DOHH2 (cell line): ENCODE data around the gene SRBD1.
A peak's percentile ranks its signal among the peaks of the same experiment; 100 is the strongest.

Source experiments
- H3F3A ChIP-seq: fragments of 200-600 bp; sonication (generic), shearing (Covaris generic); 2 replicates; pipeline ENCODE4 v1.6.0; 2016; ENCODE audit warnings: antibody characterized with exemption, mild to moderate bottlenecking; ENCODE audit not compliant: control insufficient read depth, insufficient read depth
- H3K27ac ChIP-seq: fragments of 200-600 bp; sonication (generic); 2 replicates; pipeline ENCODE4 v1.5.1; 2014; ENCODE audit warnings: low read depth, mild to moderate bottlenecking, low read length, moderate library complexity
- H3K27me3 ChIP-seq: fragments of 200-600 bp; sonication (generic); 2 replicates; pipeline ENCODE4 v1.6.1; 2014; ENCODE audit warnings: mild to moderate bottlenecking, low read length, mixed read lengths; ENCODE audit not compliant: control insufficient read depth
- H3K36me3 ChIP-seq: fragments of 200-600 bp; sonication (generic); 2 replicates; pipeline ENCODE4 v1.6.1; 2014; ENCODE audit warnings: mild to moderate bottlenecking, low read length, moderate library complexity, mixed read lengths; ENCODE audit not compliant: control insufficient read depth
- H3K4me1 ChIP-seq: fragments of 200-600 bp; sonication (generic); 2 replicates; pipeline ENCODE4 v1.6.1; 2014; ENCODE audit warnings: mild to moderate bottlenecking, low read length, mixed read lengths; ENCODE audit not compliant: control insufficient read depth
- H3K4me2 ChIP-seq: fragments of 200-600 bp; sonication (generic); 2 replicates; pipeline ENCODE4 v1.6.0; 2014; ENCODE audit warnings: mild to moderate bottlenecking, low read length, moderate library complexity
- H3K4me3 ChIP-seq: fragments of 200-600 bp; sonication (generic); 2 replicates; pipeline ENCODE4 v1.5.1; 2014; ENCODE audit warnings: mild to moderate bottlenecking, low read length, mixed read lengths
- H3K79me2 ChIP-seq: fragments of 200-600 bp; sonication (generic); 2 replicates; pipeline ENCODE4 v1.6.1; 2014; ENCODE audit warnings: mild to moderate bottlenecking, low read length, mixed read lengths; ENCODE audit not compliant: control insufficient read depth
- H3K9me2 ChIP-seq: fragments of 200-600 bp; sonication (generic); replicated peaks from 2 replicates; pipeline ENCODE4 v1.6.1; 2014; ENCODE audit warnings: mild to moderate bottlenecking, low read length, mixed read lengths; ENCODE audit not compliant: control insufficient read depth
- H3K9me3 ChIP-seq: fragments of 200-600 bp; sonication (generic); 2 replicates; pipeline ENCODE4 v1.6.1; 2014; ENCODE audit warnings: antibody characterized with exemption, low read length, mixed read lengths; ENCODE audit not compliant: control insufficient read depth, insufficient read depth
- H4K20me1 ChIP-seq: fragments of 200-600 bp; sonication (generic); 2 replicates; pipeline ENCODE4 v1.6.0; 2014; ENCODE audit warnings: low read depth, mild to moderate bottlenecking, antibody characterized with exemption, low read length, moderate library complexity; ENCODE audit not compliant: control insufficient read depth, insufficient read depth
- CTCF ChIP-seq: fragments of 200-600 bp; sonication (generic); IDR thresholded peaks from one replicate; pipeline ENCODE4 v1.5.1; 2014; ENCODE audit warnings: antibody characterized with exemption, mild to moderate bottlenecking, low read depth, low read length; ENCODE audit not compliant: poor library complexity, severe bottlenecking
- EZH2phosphoT487 ChIP-seq: fragments of 200-600 bp; sonication (generic); IDR thresholded peaks from 2 replicates; pipeline ENCODE4 v1.6.1; 2017; ENCODE audit warnings: borderline replicate concordance, mild to moderate bottlenecking, antibody characterized with exemption, low read length, moderate library complexity, mixed read lengths

SRBD1 gene

DNA sequence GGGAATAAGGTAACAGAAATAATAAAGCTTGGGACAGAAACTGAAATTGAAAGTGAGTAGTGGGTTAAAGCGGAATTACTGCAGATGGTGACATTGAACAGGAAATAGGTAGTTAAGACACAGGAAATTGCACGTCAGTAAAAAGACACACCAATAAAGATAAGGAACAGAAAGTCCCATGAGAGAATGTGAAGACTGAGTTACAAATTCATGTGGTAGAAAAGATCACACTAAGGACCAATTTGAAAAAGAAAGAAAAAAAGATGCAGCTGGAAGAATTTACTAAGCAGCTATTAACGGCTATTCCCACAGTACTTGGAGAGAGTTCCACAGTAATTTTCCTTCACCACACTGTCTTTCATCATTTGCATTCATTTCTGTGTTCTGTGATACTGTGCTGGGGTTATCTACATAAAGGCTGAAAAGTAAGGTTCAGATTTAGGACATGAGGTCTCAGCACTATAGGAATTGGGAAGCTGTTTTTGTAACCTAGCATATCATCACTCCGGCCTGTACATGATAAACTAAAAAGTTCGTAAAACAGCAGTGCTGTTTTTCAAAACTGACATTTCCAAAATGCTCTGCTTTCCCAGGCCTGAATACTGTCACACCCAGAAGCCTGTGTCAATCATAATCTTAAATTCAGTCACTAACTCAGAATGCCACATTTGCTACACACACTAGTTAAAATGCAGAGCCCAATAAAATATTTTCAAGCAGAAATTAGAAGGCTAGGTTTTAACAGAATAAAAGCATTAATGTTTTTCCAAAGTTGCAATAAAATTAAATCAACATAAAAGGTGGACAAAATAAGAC is 42.9 kb downstream of the SRBD1 start:
- TF ChIP-seq CTCF (no peak), EZH2phosphoT487 (no peak)
- H3K27me3 ChIP-seq = no peaks in the 10 kb centered on the region
- no peaks in the 10 kb centered on the region for H3F3A ChIP-seq
- peak overlapping the region; percentile 40 for H3K4me2 ChIP-seq
- H3K4me1 ChIP-seq = peaks cover 14% of the 10 kb centered on the region
- peak overlapping the region; percentile 27 for H3K27ac ChIP-seq
- H3K9me3 ChIP-seq = peaks cover 5% of the 10 kb centered on the region; the same call in 1 of the 2 replicates
- H3K9me2 ChIP-seq = no peaks in the 10 kb centered on the region
- H3K4me3 ChIP-seq = peak overlapping the region; percentile 43
- no peaks in the 10 kb centered on the region for H4K20me1 ChIP-seq
- no peaks in the 10 kb centered on the region for H3K79me2 ChIP-seq
- H3K36me3 ChIP-seq = peaks cover 9% of the 10 kb centered on the region; the same call in 1 of the 2 replicates

GRCh38 chr2:45567288-45567963 is 43.6 kb downstream of the SRBD1 start:
- Histone ChIP-seq H3K36me3 (peaks cover 5% of the 10 kb centered on the region; the same call in 1 of the 2 replicates), H3K4me1 (peaks cover 14% of the 10 kb centered on the region), H3F3A (no peaks in the 10 kb centered on the region), H3K27me3 (no peaks in the 10 kb centered on the region), H3K27ac (no peak overlapping the region), H3K4me2 (peak overlapping the region; percentile 40), H4K20me1 (no peaks in the 10 kb centered on the region), H3K9me3 (peaks cover 5% of the 10 kb centered on the region; the same call in 1 of the 2 replicates), H3K9me2 (no peaks in the 10 kb centered on the region), H3K79me2 (no peaks in the 10 kb centered on the region), H3K4me3 (peak overlapping the region; percentile 43)
- TF ChIP-seq CTCF (no peak), EZH2phosphoT487 (no peak)

DNA sequence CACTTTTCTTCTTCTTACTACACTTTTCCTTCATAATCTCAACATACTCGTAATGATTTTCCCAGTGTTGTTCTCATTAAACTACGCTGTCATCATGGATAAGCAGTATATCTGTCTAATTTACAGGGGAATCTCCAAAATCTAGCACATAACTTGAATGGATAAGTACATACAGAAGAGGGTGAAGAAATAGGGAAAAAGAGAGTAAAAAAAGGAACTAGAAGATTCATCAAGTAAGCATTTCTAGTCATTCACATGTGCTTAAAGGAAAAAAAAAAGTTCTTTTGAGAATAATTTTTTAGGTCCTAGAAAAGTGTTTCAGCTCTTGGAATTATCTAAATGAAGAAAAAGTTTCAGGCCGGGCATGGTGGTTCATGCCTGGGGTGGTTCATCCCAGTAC is 51.6 kb downstream of the SRBD1 start:
- TF ChIP-seq EZH2phosphoT487 (no peak), CTCF (no peak)
- no peaks in the 10 kb centered on the region for H3K9me3 ChIP-seq
- H3K4me2 ChIP-seq = no peak overlapping the region
- no peak overlapping the region for H3K27ac ChIP-seq
- H4K20me1 ChIP-seq = no peaks in the 10 kb centered on the region
- no peaks in the 10 kb centered on the region for H3K9me2 ChIP-seq
- no peaks in the 10 kb centered on the region for H3K4me1 ChIP-seq
- H3K36me3 ChIP-seq = 0 out of 2 replicates have a peak, but pooled peaks cover 3% of the 10 kb centered on the region
- no peaks in the 10 kb centered on the region for H3K79me2 ChIP-seq
- no peak overlapping the region for H3K4me3 ChIP-seq
- no peaks in the 10 kb centered on the region for H3F3A ChIP-seq
- H3K27me3 ChIP-seq = no peaks in the 10 kb centered on the region
